ENCODE data around the gene TCEAL4. TPM values are rescaled to one million over a fixed set of nuclear protein-coding genes. Genes with fewer than 3 reads are reported as not detected.

TCEAL4 gene
- total and polyA plus RNA-seq, 8 donors, result 67.5 to 164 (median 139) TPM

- no peaks in the 10 kb centered on the region for H3K4me1 ChIP-seq
- no peaks in the 10 kb centered on the region for H3K27me3 ChIP-seq
- H3K27ac ChIP-seq, result no peak overlapping the region
- TF ChIP-seq CTCF (IDR thresholded peaks at IDR 0.05), result no peak
- no peaks in the 10 kb centered on the region for H3K9me3 ChIP-seq
- H3K4me3 ChIP-seq, result no peak overlapping the region
- intact Hi-C loops (cut with DNase I), result no loop called here
- H3K36me3 ChIP-seq, result no peaks in the 10 kb centered on the region
- ATAC-seq (no peak), DNase-seq (no peak)
Measured at GRCh38 chrX:103562801-103563200, 22.5 kb upstream of the TCEAL4 start.

- TF ChIP-seq CTCF (IDR thresholded peaks at IDR 0.05), result no peak
- intact Hi-C loops (cut with DNase I), result no loop called here
- Histone ChIP-seq H3K27me3 (no peaks in the 10 kb centered on the region), H3K4me3 (no peak overlapping the region), H3K9me3 (no peaks in the 10 kb centered on the region), H3K27ac (no peak overlapping the region), H3K36me3 (no peaks in the 10 kb centered on the region), H3K4me1 (no peaks in the 10 kb centered on the region)
- DNase-seq, result no peak
- ATAC-seq, result no peak
Measured at GRCh38 chrX:103565197-103565596, 20.1 kb upstream of the TCEAL4 start.

GRCh38 chrX:103565752-103566151 lies 19.6 kb upstream of the TCEAL4 start:
- H3K4me3 ChIP-seq, result no peak overlapping the region
- ATAC-seq, result peak; percentile 52
- no peak overlapping the region for H3K27ac ChIP-seq
- intact Hi-C loops (cut with DNase I), result no loop called here
- no peaks in the 10 kb centered on the region for H3K27me3 ChIP-seq
- no peaks in the 10 kb centered on the region for H3K9me3 ChIP-seq
- no peak for DNase-seq
- H3K4me1 ChIP-seq, result no peaks in the 10 kb centered on the region
- H3K36me3 ChIP-seq, result no peaks in the 10 kb centered on the region
- TF ChIP-seq CTCF (IDR thresholded peaks at IDR 0.05), result no peak

GRCh38 chrX:103571121-103571520 lies 14.2 kb upstream of the TCEAL4 start:
- H3K27ac ChIP-seq, result no peak overlapping the region
- intact Hi-C loops (cut with DNase I), result no loop called here
- no peaks in the 10 kb centered on the region for H3K27me3 ChIP-seq
- H3K36me3 ChIP-seq, result no peaks in the 10 kb centered on the region
- no peak for TF ChIP-seq CTCF (IDR thresholded peaks at IDR 0.05)
- no peak for ATAC-seq
- no peaks in the 10 kb centered on the region for H3K4me1 ChIP-seq
- no peaks in the 10 kb centered on the region for H3K9me3 ChIP-seq
- no peak for DNase-seq
- no peak overlapping the region for H3K4me3 ChIP-seq

GRCh38 chrX:103571726-103572125 lies 13.6 kb upstream of the TCEAL4 start:
- H3K27me3 ChIP-seq, result no peaks in the 10 kb centered on the region
- intact Hi-C loops (cut with DNase I), result no loop called here
- no peak overlapping the region for H3K4me3 ChIP-seq
- DNase-seq, result no peak
- H3K4me1 ChIP-seq, result no peaks in the 10 kb centered on the region
- no peaks in the 10 kb centered on the region for H3K36me3 ChIP-seq
- ATAC-seq, result no peak
- no peaks in the 10 kb centered on the region for H3K9me3 ChIP-seq
- no peak for TF ChIP-seq CTCF (IDR thresholded peaks at IDR 0.05)
- no peak overlapping the region for H3K27ac ChIP-seq
